GM23248 (cell line): ENCODE measurements around the gene PLA2R1. TPM values are rescaled to one million over a fixed set of nuclear protein-coding genes. Genes with fewer than 3 reads are reported as not detected.

Experiments used
- DNase-seq: peaks from one replicate; pipeline ENCODE4 v3.0.0-alpha.2; 2015
- H2AFZ ChIP-seq: fragments of 200-600 bp; sonication (generic); 2 replicates; pipeline ENCODE4 v1.6.1; 2016; ENCODE audit warnings: antibody characterized with exemption
- H3F3A ChIP-seq: fragments of 200-600 bp; sonication (generic); 2 replicates; pipeline ENCODE4 v1.6.1; 2016; ENCODE audit warnings: mild to moderate bottlenecking, antibody characterized with exemption, mixed run types; ENCODE audit not compliant: insufficient read depth
- H3K27ac ChIP-seq: fragments of 200-600 bp; sonication (generic); 2 replicates; pipeline ENCODE4 v1.5.1; 2016; ENCODE audit warnings: mild to moderate bottlenecking
- H3K27me3 ChIP-seq: fragments of 200-600 bp; sonication (generic); replicated peaks from 2 replicates; pipeline ENCODE4 v1.6.1; 2016; ENCODE audit warnings: mild to moderate bottlenecking; ENCODE audit not compliant: insufficient read depth
- H3K36me3 ChIP-seq: fragments of 200-600 bp; sonication (generic); 2 replicates; pipeline ENCODE4 v1.6.1; 2016; ENCODE audit warnings: low read depth, mild to moderate bottlenecking
- H3K4me1 ChIP-seq: fragments of 200-600 bp; sonication (generic); 2 replicates; pipeline ENCODE4 v1.6.1; 2016; ENCODE audit warnings: mild to moderate bottlenecking; ENCODE audit not compliant: insufficient read depth
- H3K4me2 ChIP-seq: fragments of 200-600 bp; sonication (generic); one replicate; pipeline ENCODE4 v1.6.1; 2016; ENCODE audit warnings: mild to moderate bottlenecking; ENCODE audit not compliant: unreplicated experiment
- H3K4me3 ChIP-seq: fragments of 200-600 bp; sonication (generic); 2 replicates; pipeline ENCODE4 v1.5.1; 2016; ENCODE audit warnings: mild to moderate bottlenecking
- H3K79me2 ChIP-seq: fragments of 200-600 bp; sonication (generic); 2 replicates; pipeline ENCODE4 v1.6.1; 2016; ENCODE audit warnings: mild to moderate bottlenecking; ENCODE audit not compliant: insufficient read depth
- H3K9ac ChIP-seq: fragments of 200-600 bp; sonication (generic); 2 replicates; pipeline ENCODE4 v1.6.1; 2016; ENCODE audit warnings: mild to moderate bottlenecking
- H3K9me2 ChIP-seq: fragments of 200-600 bp; sonication (generic); 2 replicates; pipeline ENCODE4 v1.6.1; 2016; ENCODE audit warnings: mixed run types, mild to moderate bottlenecking, moderate library complexity; ENCODE audit not compliant: insufficient read depth
- H3K9me3 ChIP-seq: fragments of 200-600 bp; sonication (generic); one replicate; pipeline ENCODE4 v1.6.1; 2017; ENCODE audit warnings: low read depth
- H4K20me1 ChIP-seq: fragments of 200-600 bp; sonication (generic); 2 replicates; pipeline ENCODE4 v1.6.0; 2016; ENCODE audit not compliant: insufficient read depth
- EZH2 ChIP-seq: fragments of 200-600 bp; sonication (generic); IDR thresholded peaks from 2 replicates; pipeline ENCODE4 v1.6.1; 2018; ENCODE audit warnings: antibody characterized with exemption, mild to moderate bottlenecking; ENCODE audit not compliant: insufficient read depth, poor library complexity, severe bottlenecking
- EZH2phosphoT487 ChIP-seq: fragments of 200-600 bp; sonication (generic); IDR thresholded peaks from 2 replicates; pipeline ENCODE4 v1.6.1; 2018; ENCODE audit warnings: antibody characterized with exemption, moderate library complexity, mild to moderate bottlenecking, low read depth; ENCODE audit not compliant: insufficient read depth
- WGBS, 2 experiments: methylation state at CpG; one replicate each; pipeline ENCODE4 v1.1.6; 2015 to 2017; ENCODE audit warnings: low lambda C conversion rate in 2 of 2, low coverage in 1 of 2; ENCODE audit errors: missing lambda C conversion rate in 2 of 2; 5-methylcytosine and 5-hydroxymethylcytosine counted together
- in situ Hi-C: fragments of 300-500 bp; cut with MboI; formaldehyde crosslinking; loops from 2 replicates; pipeline ENCODE4 v1.15.0; 2020
- polyA plus RNA-seq: library from polyadenylated mRNA; unstranded; fragments of >200 nt; fragmentation: Nextera tagmentation; extraction: Ambion mirVana; gene quantifications from 2 replicates; pipeline ENCODE4 v1.2.1, GENCODE V29; 2016
- total RNA-seq: library from RNA; depleted of rRNA; stranded (reverse); fragments of >200 nt; shearing (Covaris generic); gene quantifications from 2 replicates; pipeline ENCODE4 v1.2.3, GENCODE V29; 2014

PLA2R1 gene
- total and polyA plus RNA-seq, 2 experiments from 2014 or later: 8.9 to 16.0 TPM

- Histone ChIP-seq H3K9me2 (no peaks in the 10 kb centered on the region), H3K4me3 (no peak overlapping the region), H3K9ac (no peak overlapping the region), H3K27ac (no peak overlapping the region), H3K27me3 (no peaks in the 10 kb centered on the region), H3K9me3 (no peaks in the 10 kb centered on the region), H3K36me3 (no peaks in the 10 kb centered on the region), H4K20me1 (no peaks in the 10 kb centered on the region), H3K4me2 (no peak overlapping the region), H3F3A (no peaks in the 10 kb centered on the region), H3K4me1 (no peaks in the 10 kb centered on the region), H2AFZ (no peak overlapping the region), H3K79me2 (no peaks in the 10 kb centered on the region)
- TF ChIP-seq EZH2 (no peak), EZH2phosphoT487 (no peak)
- in situ Hi-C loops: no loop called here
- WGBS, 2 experiments: 84 to 90% methylated on average over 4 of the region's 4 CpGs
- no peak for DNase-seq
Observed at GRCh38 chr2:159936471-159936870, 125.9 kb downstream of the PLA2R1 start.

- Histone ChIP-seq H3F3A (no peaks in the 10 kb centered on the region), H4K20me1 (no peaks in the 10 kb centered on the region), H3K4me3 (no peak overlapping the region), H3K9me2 (no peaks in the 10 kb centered on the region), H3K79me2 (no peaks in the 10 kb centered on the region), H3K36me3 (no peaks in the 10 kb centered on the region), H3K27me3 (no peaks in the 10 kb centered on the region), H3K9me3 (no peaks in the 10 kb centered on the region), H3K27ac (no peak overlapping the region), H2AFZ (no peak overlapping the region), H3K9ac (no peak overlapping the region), H3K4me1 (no peaks in the 10 kb centered on the region), H3K4me2 (no peak overlapping the region)
- 67 to 68% methylated on average over 2 of the region's 2 CpGs for WGBS, 2 experiments
- in situ Hi-C loops: no loop called here
- DNase-seq: no peak
- no peak for TF ChIP-seq EZH2phosphoT487
- no peak for TF ChIP-seq EZH2
Observed at GRCh38 chr2:159933727-159934049, 128.7 kb downstream of the PLA2R1 start.

DNA sequence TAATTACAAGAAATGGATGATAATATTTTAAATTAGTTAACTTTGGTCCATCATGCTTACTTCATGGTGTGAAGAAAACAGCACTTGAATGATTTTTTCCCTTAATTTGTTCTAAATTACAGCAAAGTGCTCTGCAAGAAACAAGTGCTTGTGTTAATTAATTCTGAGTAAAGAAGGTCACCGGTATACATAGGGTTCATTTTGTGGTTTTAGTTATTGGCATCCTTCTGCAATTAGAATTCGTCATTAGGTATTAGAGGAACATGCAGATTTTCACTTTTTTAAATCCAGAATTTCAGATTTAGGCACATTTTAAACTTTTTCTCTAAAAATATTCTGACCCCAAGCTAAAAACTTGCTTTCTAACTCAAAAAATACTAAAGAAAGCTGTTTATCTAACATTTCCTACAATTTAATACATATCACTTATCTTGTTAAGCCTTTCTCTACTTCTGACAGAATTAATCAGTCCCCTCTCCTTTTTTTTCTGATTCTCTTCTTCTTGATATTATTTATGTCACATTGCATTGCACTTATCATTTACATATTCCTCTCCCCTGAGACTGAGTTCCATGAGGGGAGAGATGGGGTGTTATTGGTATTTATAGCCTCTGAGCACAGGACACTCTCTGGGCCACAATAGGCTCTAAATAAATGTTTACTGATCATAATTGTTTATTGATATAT, 129.2 kb downstream of the PLA2R1 start:
- TF ChIP-seq EZH2: no peak
- TF ChIP-seq EZH2phosphoT487: no peak
- Histone ChIP-seq H3K27me3 (no peaks in the 10 kb centered on the region), H3K9me2 (no peaks in the 10 kb centered on the region), H3K36me3 (no peaks in the 10 kb centered on the region), H3K4me3 (no peak overlapping the region), H4K20me1 (no peaks in the 10 kb centered on the region), H3K79me2 (no peaks in the 10 kb centered on the region), H3K27ac (no peak overlapping the region), H3F3A (no peaks in the 10 kb centered on the region), H3K9me3 (no peaks in the 10 kb centered on the region), H2AFZ (no peak overlapping the region), H3K4me2 (no peak overlapping the region), H3K4me1 (no peaks in the 10 kb centered on the region), H3K9ac (no peak overlapping the region)
- in situ Hi-C loops: no loop called here
- no peak for DNase-seq
- 96 to 98% methylated on average over 2 of the region's 2 CpGs for WGBS, 2 experiments

- H3K36me3 ChIP-seq: no peaks in the 10 kb centered on the region
- in situ Hi-C loops: no loop called here
- H3K79me2 ChIP-seq: no peaks in the 10 kb centered on the region
- H4K20me1 ChIP-seq: no peaks in the 10 kb centered on the region
- H3K27me3 ChIP-seq: no peaks in the 10 kb centered on the region
- H3K27ac ChIP-seq: no peak overlapping the region
- H3K4me1 ChIP-seq: no peaks in the 10 kb centered on the region
- TF ChIP-seq EZH2 (no peak), EZH2phosphoT487 (no peak)
- WGBS, 2 experiments: 73 to 93% methylated on average over 2 of the region's 2 CpGs
- H2AFZ ChIP-seq: no peak overlapping the region
- DNase-seq: no peak
- no peak overlapping the region for H3K9ac ChIP-seq
- H3K4me3 ChIP-seq: no peak overlapping the region
- H3K9me3 ChIP-seq: no peaks in the 10 kb centered on the region
- H3K4me2 ChIP-seq: no peak overlapping the region
- H3F3A ChIP-seq: no peaks in the 10 kb centered on the region
- H3K9me2 ChIP-seq: no peaks in the 10 kb centered on the region
Observed at GRCh38 chr2:159926695-159927094, 135.7 kb downstream of the PLA2R1 start.

- WGBS, 2 experiments: 85 to 88% methylated on average over 3 of the region's 3 CpGs
- in situ Hi-C loops: no loop called here
- H3F3A ChIP-seq: peaks cover 6% of the 10 kb centered on the region; the same call in 1 of the 2 replicates
- H3K9me3 ChIP-seq: no peaks in the 10 kb centered on the region
- H2AFZ ChIP-seq: no peak overlapping the region
- no peaks in the 10 kb centered on the region for H3K79me2 ChIP-seq
- H3K9me2 ChIP-seq: no peaks in the 10 kb centered on the region
- no peak overlapping the region for H3K4me2 ChIP-seq
- H3K9ac ChIP-seq: no peak overlapping the region
- H3K4me1 ChIP-seq: peaks cover under 1% of the 10 kb centered on the region; the same call in 1 of the 2 replicates
- DNase-seq: no peak
- TF ChIP-seq EZH2phosphoT487 (no peak), EZH2 (no peak)
- no peaks in the 10 kb centered on the region for H4K20me1 ChIP-seq
- no peaks in the 10 kb centered on the region for H3K36me3 ChIP-seq
- no peak overlapping the region for H3K27ac ChIP-seq
- H3K27me3 ChIP-seq: no peaks in the 10 kb centered on the region
- H3K4me3 ChIP-seq: no peak overlapping the region
Observed at GRCh38 chr2:159925975-159926374, 136.4 kb downstream of the PLA2R1 start.
